Activated CD8-positive, alpha-beta memory T cell treated with anti-CD3 and anti-CD28 coated beads, Interleukin-2, amount 50 U/mL, for 1 hour (primary cell): ENCODE data around the gene KIF13A.
"Not testable (repeated sequence)": the region's sequence is repeated elsewhere in the genome, so short reads cannot be mapped to it uniquely, and the experiment has no call there.

Experiments
- DNase-seq: peaks from one replicate; pipeline ENCODE4 v3.0.0-alpha.2; 2020; ENCODE audit errors: extremely low read depth

Gene KIF13A

GRCh38 chr6:17871189-17871519, 116.3 kb downstream of the KIF13A start:
- no peak for DNase-seq

DNA sequence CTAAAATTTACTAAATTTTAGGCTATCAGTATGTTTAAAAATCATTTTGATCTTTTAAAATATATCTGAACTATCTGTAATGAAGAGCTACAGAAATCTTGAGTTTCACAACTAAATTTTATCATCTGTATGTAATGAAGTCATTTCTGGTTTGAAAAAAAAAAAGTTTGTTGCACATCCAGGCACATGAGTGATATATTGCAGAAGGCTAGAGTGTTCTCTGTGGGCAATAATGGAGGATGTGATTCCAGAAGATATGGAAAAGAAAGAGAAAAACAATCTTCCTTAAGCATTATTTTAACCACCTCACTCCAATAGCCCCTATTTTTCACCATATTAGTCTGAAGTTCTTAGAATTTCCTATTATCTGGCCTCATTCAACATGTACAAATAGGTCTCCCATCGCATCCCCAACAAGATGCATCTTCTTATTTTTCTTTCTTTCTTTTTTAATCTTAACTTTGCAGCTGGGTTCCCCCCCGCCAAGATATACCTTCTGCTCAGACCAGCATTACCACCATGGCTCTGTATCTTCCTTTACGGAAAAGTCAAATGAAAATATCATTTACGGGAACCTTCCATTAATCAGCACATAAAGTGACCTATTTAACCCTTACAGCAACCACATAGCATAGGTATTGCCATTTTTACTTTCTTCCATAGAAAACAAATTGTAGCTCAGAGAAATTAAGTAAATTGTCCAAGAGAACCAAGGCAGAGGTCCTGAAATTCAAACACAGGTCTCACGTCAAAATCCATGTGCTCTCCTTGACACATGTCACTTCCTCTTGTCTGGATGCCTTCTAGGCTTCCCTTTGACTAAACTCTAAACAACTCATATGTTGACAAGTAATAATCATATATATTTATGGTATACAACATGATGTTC, 116.9 kb downstream of the KIF13A start:
- DNase-seq = no peak

DNA sequence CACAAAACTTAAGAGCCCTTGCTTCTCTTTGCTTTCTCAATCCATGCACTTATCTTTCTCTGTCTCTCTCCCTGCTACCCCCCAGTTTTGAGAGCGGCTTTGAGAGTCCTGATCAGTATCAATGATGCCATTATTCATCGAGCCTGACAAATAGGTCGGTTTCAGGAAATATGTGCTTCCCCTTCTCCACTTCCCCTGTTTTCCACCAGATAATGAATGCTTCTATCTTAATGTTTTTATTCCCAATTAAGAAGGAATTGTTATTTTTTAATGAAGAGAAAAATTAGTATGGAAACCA, 117.7 kb downstream of the KIF13A start:
- no peak for DNase-seq

DNA sequence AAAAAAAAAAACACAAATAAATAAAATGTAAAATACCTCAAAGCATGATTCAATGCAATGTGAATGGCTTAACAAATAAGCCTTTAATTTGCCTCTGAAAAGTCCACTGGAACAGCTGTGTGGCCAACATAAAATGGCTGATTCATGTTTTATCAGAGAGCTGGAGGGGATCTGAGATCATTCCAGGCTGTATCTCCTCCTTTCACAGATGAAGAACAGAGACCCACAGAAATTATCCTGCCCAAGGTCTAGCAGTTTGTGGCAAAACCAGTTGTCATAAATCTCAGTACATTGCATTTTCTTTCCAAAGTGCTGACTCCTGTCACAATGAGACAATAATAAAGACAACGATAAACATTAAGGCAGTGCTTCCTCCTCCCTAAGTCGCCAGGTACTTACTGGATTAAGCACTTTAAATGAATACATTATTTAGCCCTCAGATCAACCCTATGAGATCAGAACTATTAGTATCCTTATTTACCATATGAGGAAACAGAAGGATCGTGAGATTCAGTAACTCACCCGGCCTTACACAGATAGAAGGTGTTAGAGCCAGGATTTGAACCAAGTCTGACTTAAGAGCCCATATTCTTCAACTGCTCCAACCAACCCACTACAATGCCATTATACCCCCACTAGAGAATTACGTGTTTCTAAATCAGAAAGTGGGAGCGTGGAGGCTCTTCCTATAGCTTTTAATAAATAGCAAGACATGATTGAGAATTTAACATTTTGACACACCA, 118.3 kb downstream of the KIF13A start:
- no peak for DNase-seq

DNA sequence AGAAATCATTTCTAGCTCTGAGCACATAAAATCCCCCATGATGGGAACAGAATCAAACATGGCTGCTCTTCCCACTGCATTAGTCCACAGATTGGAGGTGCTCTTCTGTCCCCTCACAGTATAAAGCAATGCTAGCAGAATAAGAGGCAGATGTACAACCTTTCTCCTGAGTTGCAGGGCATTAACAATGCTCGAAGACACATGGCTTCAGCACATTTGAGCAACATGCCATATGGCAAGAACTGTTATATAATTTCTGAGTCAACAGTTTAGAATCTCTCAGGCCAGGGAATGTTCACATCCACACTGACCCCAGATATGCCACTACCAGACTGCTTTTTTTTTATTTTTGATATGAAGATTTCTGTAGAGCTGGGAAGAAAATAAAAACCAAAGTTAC, 119.6 kb downstream of the KIF13A start:
- no peak for DNase-seq

DNA sequence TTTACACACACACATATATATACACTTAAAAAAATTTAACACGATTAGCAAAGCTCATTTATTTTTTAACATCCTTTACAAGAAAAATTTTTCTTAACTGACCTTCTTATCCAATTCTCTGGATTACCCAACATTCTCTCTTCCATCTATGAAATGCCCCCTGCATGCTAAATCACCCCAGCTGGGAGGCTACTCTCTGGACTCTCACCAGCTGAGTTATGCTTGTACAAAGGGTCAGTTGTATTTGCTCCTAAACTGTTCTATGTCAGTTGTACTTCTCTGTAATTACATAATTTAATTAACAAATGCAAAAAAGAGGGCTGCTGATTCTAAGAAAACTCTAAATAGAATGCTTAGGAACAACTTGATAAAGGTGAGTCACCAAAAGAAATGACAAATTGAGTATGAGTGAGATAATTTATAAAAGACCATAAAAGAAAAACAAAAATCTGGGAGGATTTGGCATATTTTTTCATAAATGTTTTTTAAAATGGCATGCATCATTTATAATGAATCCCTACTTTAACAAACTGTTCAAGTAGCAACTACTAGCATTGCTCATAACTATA, 120.5 kb downstream of the KIF13A start:
- DNase-seq = no peak

GRCh38 chr6:17865798-17866725, 121.4 kb downstream of the KIF13A start:
- no peak for DNase-seq

DNA sequence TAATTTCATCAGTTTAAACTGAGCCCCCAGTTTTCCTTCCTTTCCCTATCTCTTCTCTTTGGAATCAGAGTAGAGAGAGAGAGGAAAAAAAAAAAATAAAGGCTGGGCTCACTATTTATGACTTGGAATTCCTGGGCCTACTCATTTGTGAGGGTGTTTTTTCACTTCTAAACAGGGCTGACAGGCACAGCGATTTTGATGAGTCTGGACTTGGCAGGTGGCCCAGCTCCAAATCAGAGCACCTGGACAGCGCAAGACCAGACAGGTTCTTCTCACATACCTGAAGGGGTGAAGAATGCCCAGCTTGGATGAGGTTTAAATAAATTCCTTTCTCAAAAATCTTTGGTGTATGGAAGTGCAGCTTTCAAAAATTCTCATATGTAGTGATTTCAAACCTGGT, 122.2 kb downstream of the KIF13A start:
- DNase-seq = no peak

DNA sequence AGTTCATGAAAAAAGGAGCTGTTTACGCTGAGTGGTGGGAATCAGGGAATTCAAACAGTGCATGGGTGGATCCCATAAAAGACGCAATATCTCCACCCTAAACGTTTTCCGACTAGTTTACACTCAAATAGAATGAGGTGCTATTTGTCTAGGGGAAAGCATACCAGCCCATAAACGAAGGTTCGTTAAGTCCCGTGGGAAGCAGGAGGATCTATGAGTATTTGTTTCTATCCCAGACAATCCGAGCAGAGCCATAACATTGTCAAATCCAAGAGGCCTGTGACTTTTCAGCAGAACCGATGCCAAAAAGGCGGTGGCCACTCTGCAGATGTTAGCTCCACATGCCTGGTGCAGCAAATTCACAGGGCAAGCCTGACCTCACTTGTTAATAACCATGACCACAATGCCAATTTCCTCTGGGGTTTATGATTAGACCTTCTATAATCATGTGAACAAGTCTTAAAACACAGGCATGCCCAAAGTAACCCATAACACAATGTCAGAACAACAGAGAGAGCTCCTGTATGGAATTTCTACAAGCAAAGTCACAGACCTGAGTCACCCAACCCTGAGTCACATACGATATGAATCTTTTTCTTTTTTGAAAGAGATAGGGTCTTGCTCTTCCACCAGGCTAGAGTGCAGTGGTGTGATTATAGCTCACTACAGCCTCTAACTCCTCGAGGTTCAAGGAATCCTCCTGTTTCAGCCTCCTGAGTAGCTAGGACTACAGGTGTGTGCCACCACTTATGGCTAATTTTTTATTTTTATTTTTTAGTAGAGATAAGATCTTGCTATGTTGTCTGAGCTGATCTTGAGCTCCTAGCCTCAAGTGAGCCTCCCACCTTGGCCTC, 123.3 kb downstream of the KIF13A start:
- DNase-seq = no peak

DNA sequence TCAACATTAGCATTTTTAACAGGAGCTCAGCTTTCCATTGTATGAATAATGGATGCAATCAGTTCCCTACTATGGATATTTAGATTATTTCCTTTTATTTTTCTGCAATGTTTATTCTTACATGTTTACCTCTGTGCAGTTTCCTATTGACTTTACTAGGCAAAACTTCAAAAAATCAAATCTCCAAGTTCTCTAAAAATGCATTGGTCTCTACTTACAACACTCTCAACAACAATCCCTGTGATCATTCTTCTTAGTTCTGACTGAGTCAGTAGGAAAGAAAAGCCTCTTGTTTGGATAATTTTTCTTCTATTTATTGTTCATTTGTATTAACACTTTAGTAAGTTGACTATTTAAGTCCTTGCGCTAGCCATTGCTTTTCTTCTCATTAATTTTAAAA, 126.1 kb downstream of the KIF13A start:
- no peak for DNase-seq

DNA sequence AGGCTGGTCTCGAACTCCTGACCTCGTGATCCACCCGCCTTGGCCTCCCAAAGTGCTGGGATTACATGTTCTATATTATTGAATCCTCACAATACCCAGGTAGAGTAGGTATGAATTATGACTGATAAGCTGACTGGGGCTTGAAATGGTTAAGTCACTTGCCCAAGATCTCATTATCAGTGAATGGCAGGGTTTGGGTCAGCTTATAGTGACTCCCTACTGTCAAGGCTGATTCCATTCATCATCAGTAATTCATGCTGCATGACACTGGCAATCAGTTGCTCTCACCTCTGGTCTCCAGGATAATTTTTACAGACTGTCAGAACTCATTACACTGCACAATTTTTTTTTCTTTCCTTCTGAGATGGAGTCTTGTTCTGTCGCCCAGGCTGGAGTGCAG, 127.6 kb downstream of the KIF13A start:
- no peak for DNase-seq

DNA sequence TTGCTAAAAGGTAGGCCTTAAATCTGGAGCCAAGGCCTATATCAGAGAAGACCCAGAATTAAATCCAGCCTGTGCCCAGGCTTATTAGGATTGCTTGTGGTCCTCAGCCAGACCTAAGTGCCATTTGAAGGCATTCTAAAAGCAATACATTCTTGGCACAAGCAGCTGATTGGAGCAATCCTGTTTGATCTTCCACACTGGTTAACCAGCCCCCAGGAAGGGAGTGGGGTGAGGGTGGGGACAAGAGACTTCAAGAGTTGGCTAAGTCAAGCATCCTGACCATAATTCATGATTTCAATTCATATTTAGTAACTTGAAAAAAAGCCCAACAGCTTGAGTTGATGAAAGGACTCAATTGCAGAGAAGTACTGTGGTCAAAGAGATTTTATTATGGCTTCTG, 128.9 kb downstream of the KIF13A start:
- no peak for DNase-seq

DNA sequence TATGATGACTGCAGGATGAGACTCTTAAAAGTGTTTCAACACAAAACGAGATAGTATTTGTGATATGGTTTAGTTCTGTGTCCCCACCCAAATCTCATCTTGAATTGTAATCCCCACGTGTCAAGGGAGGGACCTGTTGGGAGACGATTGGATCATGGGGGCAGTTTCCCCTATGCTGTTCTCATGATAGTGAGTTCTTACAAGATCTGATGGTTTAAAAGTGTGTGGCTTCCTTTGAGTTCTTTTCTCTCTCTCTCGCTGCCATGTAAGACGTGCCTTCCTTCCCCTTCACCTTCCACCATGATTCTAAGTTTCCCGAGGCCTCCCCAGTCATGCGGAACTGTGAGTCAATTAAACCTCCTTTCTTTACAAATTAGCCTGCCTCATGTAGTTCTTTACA, 130.2 kb downstream of the KIF13A start:
- DNase-seq = not testable (repeated sequence)

GRCh38 chr6:17856306-17856705, 131.1 kb downstream of the KIF13A start:
- DNase-seq = no peak

GRCh38 chr6:17855381-17855780, 132.1 kb downstream of the KIF13A start:
- no peak for DNase-seq

GRCh38 chr6:17853533-17853932, 133.9 kb downstream of the KIF13A start:
- DNase-seq = no peak

GRCh38 chr6:17851720-17852161, 135.7 kb downstream of the KIF13A start:
- no peak for DNase-seq

GRCh38 chr6:17851001-17851719, 136.3 kb downstream of the KIF13A start:
- DNase-seq = no peak

DNA sequence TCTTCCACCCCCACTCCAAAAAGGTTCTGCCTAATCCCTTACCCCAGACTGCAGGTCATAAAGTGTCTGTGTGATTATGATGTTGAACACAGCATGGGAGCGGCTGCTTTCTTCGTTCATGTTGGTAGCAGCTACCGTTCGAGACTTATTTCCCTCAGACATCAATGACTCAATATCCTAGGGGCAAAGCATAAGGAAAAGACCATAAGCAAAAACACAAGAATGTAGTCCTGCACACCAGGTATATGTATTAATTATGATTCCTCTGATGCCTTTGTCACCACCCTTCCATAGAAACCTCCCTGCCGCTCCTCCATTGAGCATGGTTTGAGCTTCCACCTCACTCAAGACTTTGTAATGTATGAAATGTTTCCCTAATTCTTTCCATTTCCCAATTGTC, 137.2 kb downstream of the KIF13A start:
- DNase-seq = no peak

DNA sequence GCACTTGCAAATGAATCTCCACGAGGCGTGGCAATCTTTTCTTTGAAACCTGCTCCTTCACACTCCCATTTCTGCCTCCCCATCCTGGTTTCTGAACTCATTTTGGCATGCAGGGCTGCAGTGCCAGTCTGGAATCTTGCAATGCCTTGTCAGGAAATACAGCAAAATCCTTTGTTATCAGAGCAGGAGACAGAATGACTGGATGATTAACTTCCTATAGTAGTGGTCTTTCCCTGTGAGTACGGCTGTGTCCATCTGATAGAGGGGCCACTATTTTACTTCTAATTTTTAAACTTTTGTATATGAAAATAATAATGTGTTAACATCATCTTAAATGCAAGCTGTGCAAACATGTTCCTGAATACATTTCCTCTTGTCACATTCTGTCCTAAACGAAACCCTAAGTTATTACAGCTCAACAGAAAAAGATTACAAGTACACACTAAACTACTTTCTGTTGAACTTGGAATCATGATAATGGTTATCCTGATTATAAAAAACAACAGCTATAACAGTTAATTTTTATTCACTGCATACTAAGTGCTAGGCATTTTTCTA, 140.2 kb downstream of the KIF13A start:
- DNase-seq = no peak
